ENCODE results near the gene ETV6. TPM values are rescaled to one million over a fixed set of nuclear protein-coding genes. Genes with fewer than 3 reads are reported as not detected.

The ETV6 gene
- total RNA-seq, 1 donor from 2014 or later: 31.4 TPM

DNA sequence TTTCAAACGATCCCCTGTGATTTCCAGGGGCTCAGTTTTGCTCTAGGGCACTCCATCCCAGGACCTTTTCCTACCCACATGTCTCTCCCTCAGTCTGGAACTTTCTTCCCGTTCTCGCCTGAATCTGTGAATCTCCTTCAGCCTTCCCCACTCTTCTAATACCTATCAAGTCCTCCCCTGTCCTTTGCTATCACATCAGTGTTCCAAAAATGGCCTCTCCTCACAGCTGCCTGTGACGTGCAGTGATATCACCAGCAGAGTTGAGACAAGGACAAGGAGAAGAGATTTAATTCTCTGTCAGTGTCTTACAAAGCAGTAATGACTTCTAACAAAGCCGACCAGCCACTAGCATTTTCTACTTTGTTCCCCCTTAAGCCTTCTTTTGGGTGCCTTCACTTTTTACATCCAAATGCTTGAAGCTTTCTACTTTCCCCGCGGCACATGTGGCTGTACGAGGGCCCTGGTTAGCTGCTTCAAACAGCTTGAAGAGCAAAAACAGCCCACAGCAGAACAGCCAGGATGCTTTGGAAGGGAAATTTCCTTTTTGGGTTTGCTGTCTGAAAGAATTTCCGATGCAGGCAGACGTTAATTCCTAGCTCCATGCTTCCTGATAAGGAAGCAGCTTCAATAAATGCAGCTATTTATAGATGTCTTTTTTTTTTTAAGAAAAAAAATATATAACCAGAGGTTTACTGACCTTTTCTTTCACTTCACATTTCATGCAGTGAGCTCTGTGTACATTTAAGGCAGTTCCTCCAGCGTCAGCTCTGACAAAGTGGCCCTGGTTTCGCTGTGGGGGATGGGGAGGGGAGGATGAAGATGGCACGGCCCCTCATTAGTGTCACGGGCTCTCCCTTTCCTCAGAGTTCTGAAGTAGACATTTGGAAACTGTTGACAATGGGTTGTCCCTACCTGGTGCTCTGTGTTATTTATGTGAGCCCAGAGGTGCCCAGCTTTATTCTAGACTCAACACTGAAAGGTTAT, 109.3 kb downstream of the ETV6 start:
- TF ChIP-seq CTCF (IDR thresholded peaks at IDR 0.05; ENCODE audit: unreplicated experiment): no peak
- Mint-ChIP-seq H3K9me3 (no peaks in the 10 kb centered on the region), H3K27ac (peak overlapping the region; percentile 85), H3K36me3 (peaks cover 17% of the 10 kb centered on the region), H3K4me3 (no peak overlapping the region), H3K27me3 (ENCODE audit: low read depth) (no peaks in the 10 kb centered on the region), H3K4me1 (peaks cover 35% of the 10 kb centered on the region)
- DNase-seq (ENCODE audit: low spot score in 2 of 2, unreplicated experiment in 2 of 2): no peak

GRCh38 chr12:11759494-11759878, 110.0 kb downstream of the ETV6 start:
- no peak overlapping the region for H3K4me3 Mint-ChIP-seq
- no peak for DNase-seq (ENCODE audit: low spot score in 2 of 2, unreplicated experiment in 2 of 2)
- H3K9me3 Mint-ChIP-seq: no peaks in the 10 kb centered on the region
- peaks cover 16% of the 10 kb centered on the region for H3K36me3 Mint-ChIP-seq
- H3K27me3 Mint-ChIP-seq (ENCODE audit: low read depth): no peaks in the 10 kb centered on the region
- no peak for TF ChIP-seq CTCF (IDR thresholded peaks at IDR 0.05; ENCODE audit: unreplicated experiment)
- H3K27ac Mint-ChIP-seq: peak overlapping the region; percentile 72
- peaks cover 42% of the 10 kb centered on the region for H3K4me1 Mint-ChIP-seq

DNA sequence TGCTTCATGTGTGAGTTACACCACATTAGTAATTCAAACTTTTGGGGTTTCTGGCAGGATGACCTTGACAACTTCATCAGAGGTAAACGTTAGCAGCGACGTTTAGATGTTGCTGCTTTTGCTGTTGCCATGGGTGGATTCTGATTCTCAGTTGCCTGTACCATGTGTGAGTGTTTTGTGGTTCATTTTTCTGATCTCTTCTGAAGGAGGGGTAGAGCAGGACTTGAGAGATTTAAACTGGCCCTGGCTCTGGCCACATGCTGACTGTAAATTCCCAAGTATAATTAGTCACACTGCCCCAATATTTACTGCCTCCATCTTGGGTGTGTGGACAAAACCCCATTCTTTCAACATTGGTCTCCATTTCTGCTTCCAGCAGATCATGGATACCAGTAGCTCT, 110.4 kb downstream of the ETV6 start:
- Mint-ChIP-seq H3K9me3 (no peaks in the 10 kb centered on the region), H3K4me1 (peaks cover 46% of the 10 kb centered on the region), H3K27ac (peak overlapping the region; percentile 54), H3K36me3 (peaks cover 13% of the 10 kb centered on the region), H3K4me3 (no peak overlapping the region), H3K27me3 (ENCODE audit: low read depth) (no peaks in the 10 kb centered on the region)
- no peak for TF ChIP-seq CTCF (IDR thresholded peaks at IDR 0.05; ENCODE audit: unreplicated experiment)
- DNase-seq (ENCODE audit: low spot score in 2 of 2, unreplicated experiment in 2 of 2): no peak

- Mint-ChIP-seq H3K36me3 (no peaks in the 10 kb centered on the region), H3K9me3 (no peaks in the 10 kb centered on the region), H3K4me3 (no peak overlapping the region), H3K27me3 (ENCODE audit: low read depth) (no peaks in the 10 kb centered on the region), H3K4me1 (peaks cover 64% of the 10 kb centered on the region), H3K27ac (no peak overlapping the region)
- no peak for TF ChIP-seq CTCF (IDR thresholded peaks at IDR 0.05; ENCODE audit: unreplicated experiment)
- no peak for DNase-seq (ENCODE audit: low spot score in 2 of 2, unreplicated experiment in 2 of 2)
These were observed 112.5 kb downstream of the ETV6 start for GRCh38 chr12:11761869-11762567.

GRCh38 chr12:11762723-11763326, 113.4 kb downstream of the ETV6 start:
- H3K27ac Mint-ChIP-seq: peak overlapping the region; percentile 54
- no peak for TF ChIP-seq CTCF (IDR thresholded peaks at IDR 0.05; ENCODE audit: unreplicated experiment)
- H3K4me3 Mint-ChIP-seq: no peak overlapping the region
- peaks cover 71% of the 10 kb centered on the region for H3K4me1 Mint-ChIP-seq
- no peaks in the 10 kb centered on the region for H3K9me3 Mint-ChIP-seq
- H3K36me3 Mint-ChIP-seq: no peaks in the 10 kb centered on the region
- no peak for DNase-seq (ENCODE audit: low spot score in 2 of 2, unreplicated experiment in 2 of 2)
- no peaks in the 10 kb centered on the region for H3K27me3 Mint-ChIP-seq (ENCODE audit: low read depth)
